Measurements from ENCODE around the gene SLMAP. TPM values are rescaled to one million over a fixed set of nuclear protein-coding genes. Genes with fewer than 3 reads are reported as not detected.

Gene SLMAP
- polyA plus RNA-seq, 1 experiment, result 40.2 TPM

- TF ChIP-seq CTCF (IDR thresholded peaks at IDR 0.05; ENCODE audit: low read depth, low read length), result no peak
- ChIA-PET CTCF (interaction anchor here (0.9 kb wide), 1 partner anchor 83 kb away, joined by 3 read pairs; no protein-coding TSS in a partner anchor), POLR2A (no interaction called here)
- Histone ChIP-seq H3K27me3 (ENCODE audit: control insufficient read depth, insufficient read depth, low read length) (no peaks in the 10 kb centered on the region), H3K9me3 (ENCODE audit: control insufficient read depth, insufficient read depth, low read length) (no peaks in the 10 kb centered on the region), H3K4me3 (ENCODE audit: low read depth, low read length) (no peak overlapping the region), H3K27ac (ENCODE audit: low read depth, low read length) (no peak overlapping the region)
- DNase-seq (ENCODE audit: low read depth, low spot score), result no peak
Measured at GRCh38 chr3:57770009-57770827, 14.1 kb downstream of the SLMAP start.

- no peaks in the 10 kb centered on the region for H3K9me3 ChIP-seq (ENCODE audit: control insufficient read depth, insufficient read depth, low read length)
- TF ChIP-seq CTCF (IDR thresholded peaks at IDR 0.05; ENCODE audit: low read depth, low read length), result no peak
- H3K4me3 ChIP-seq (ENCODE audit: low read depth, low read length), result no peak overlapping the region
- ChIA-PET CTCF (no interaction called here), POLR2A (no interaction called here)
- no peak for DNase-seq (ENCODE audit: low read depth, low spot score)
- no peak overlapping the region for H3K27ac ChIP-seq (ENCODE audit: low read depth, low read length)
- H3K27me3 ChIP-seq (ENCODE audit: control insufficient read depth, insufficient read depth, low read length), result no peaks in the 10 kb centered on the region
Measured at GRCh38 chr3:57772251-57772650, 16.1 kb downstream of the SLMAP start.

- ChIA-PET CTCF (no interaction called here), POLR2A (no interaction called here)
- Histone ChIP-seq H3K4me3 (ENCODE audit: low read depth, low read length) (no peak overlapping the region), H3K27ac (ENCODE audit: low read depth, low read length) (no peak overlapping the region), H3K27me3 (ENCODE audit: control insufficient read depth, insufficient read depth, low read length) (no peaks in the 10 kb centered on the region), H3K9me3 (ENCODE audit: control insufficient read depth, insufficient read depth, low read length) (no peaks in the 10 kb centered on the region)
- no peak for DNase-seq (ENCODE audit: low read depth, low spot score)
- TF ChIP-seq CTCF (IDR thresholded peaks at IDR 0.05; ENCODE audit: low read depth, low read length), result no peak
Measured at GRCh38 chr3:57777774-57778173, 21.7 kb downstream of the SLMAP start.

- Histone ChIP-seq H3K9me3 (ENCODE audit: control insufficient read depth, insufficient read depth, low read length) (no peaks in the 10 kb centered on the region), H3K27ac (ENCODE audit: low read depth, low read length) (no peak overlapping the region), H3K27me3 (ENCODE audit: control insufficient read depth, insufficient read depth, low read length) (no peaks in the 10 kb centered on the region), H3K4me3 (ENCODE audit: low read depth, low read length) (no peak overlapping the region)
- CTCF ChIA-PET, result no interaction called here
- POLR2A ChIA-PET, result no interaction called here
- DNase-seq (ENCODE audit: low read depth, low spot score), result no peak
- no peak for TF ChIP-seq CTCF (IDR thresholded peaks at IDR 0.05; ENCODE audit: low read depth, low read length)
Measured at GRCh38 chr3:57778494-57778893, 22.4 kb downstream of the SLMAP start.

GRCh38 chr3:57779666-57780065 is 23.6 kb downstream of the SLMAP start:
- H3K27ac ChIP-seq (ENCODE audit: low read depth, low read length), result no peak overlapping the region
- DNase-seq (ENCODE audit: low read depth, low spot score), result no peak
- ChIA-PET CTCF (interaction anchor here (0.7 kb wide), 1 partner anchor 8 kb away, joined by 6 read pairs; no protein-coding TSS in a partner anchor), POLR2A (no interaction called here)
- no peaks in the 10 kb centered on the region for H3K27me3 ChIP-seq (ENCODE audit: control insufficient read depth, insufficient read depth, low read length)
- TF ChIP-seq CTCF (IDR thresholded peaks at IDR 0.05; ENCODE audit: low read depth, low read length), result no peak
- H3K9me3 ChIP-seq (ENCODE audit: control insufficient read depth, insufficient read depth, low read length), result no peaks in the 10 kb centered on the region
- no peak overlapping the region for H3K4me3 ChIP-seq (ENCODE audit: low read depth, low read length)
